Endodermal cell (in vitro differentiated cells): ENCODE measurements around the gene TPRG1L. TPM values are rescaled to one million over a fixed set of nuclear protein-coding genes. Genes with fewer than 3 reads are reported as not detected.
"Not testable (repeated sequence)": the region's sequence is repeated elsewhere in the genome, so short reads cannot be mapped to it uniquely, and the experiment has no call there.

Experiments used
- DNase-seq: peaks from one replicate; pipeline ENCODE4 v3.0.0-alpha.2; 2017
- H3K27ac ChIP-seq: 2 replicates; pipeline ENCODE4 v1.5.1; 2013; ENCODE audit warnings: mild to moderate bottlenecking, low read depth, low read length, moderate library complexity
- H3K27me3 ChIP-seq: 2 replicates; pipeline ENCODE4 v1.6.1; 2013; ENCODE audit warnings: mild to moderate bottlenecking, low read length, moderate library complexity; ENCODE audit not compliant: insufficient read depth, control insufficient read depth, poor library complexity, severe bottlenecking
- H3K36me3 ChIP-seq: 2 replicates; pipeline ENCODE4 v1.7.0; 2013; ENCODE audit warnings: mild to moderate bottlenecking, low read length, moderate library complexity; ENCODE audit not compliant: control insufficient read depth, insufficient read depth
- H3K4me1 ChIP-seq: one replicate; pipeline ENCODE4 v1.7.0; 2013; ENCODE audit warnings: low read length; ENCODE audit not compliant: control insufficient read depth, insufficient read depth
- H3K4me3 ChIP-seq: 2 replicates; pipeline ENCODE4 v1.5.1; 2013; ENCODE audit warnings: mild to moderate bottlenecking, low read length, moderate library complexity
- H3K9ac ChIP-seq: 2 replicates; pipeline ENCODE4 v1.6.1; 2013; ENCODE audit warnings: mild to moderate bottlenecking, low read length, moderate library complexity; ENCODE audit not compliant: poor library complexity, severe bottlenecking; ENCODE audit errors: extremely low read depth
- H3K9me3 ChIP-seq: 2 replicates; pipeline ENCODE4 v1.6.1; 2013; ENCODE audit warnings: mild to moderate bottlenecking, low read length, moderate library complexity; ENCODE audit not compliant: control insufficient read depth
- H3K27ac Mint-ChIP-seq: 2 replicates; pipeline ENCODE4 v1.8.0; 2020; ENCODE audit warnings: mixed read lengths
- H3K27me3 Mint-ChIP-seq: 2 replicates; pipeline ENCODE4 v1.8.0; 2021; ENCODE audit warnings: mild to moderate bottlenecking, mixed read lengths; ENCODE audit not compliant: insufficient read depth
- H3K36me3 Mint-ChIP-seq: 2 replicates; pipeline ENCODE4 v1.8.0; 2020; ENCODE audit warnings: low read depth, mixed read lengths
- H3K4me1 Mint-ChIP-seq: 2 replicates; pipeline ENCODE4 v1.8.0; 2020; ENCODE audit warnings: mixed read lengths
- H3K4me3 Mint-ChIP-seq: 2 replicates; pipeline ENCODE4 v1.8.0; 2020; ENCODE audit warnings: mild to moderate bottlenecking, moderate library complexity, mixed read lengths
- H3K9me3 Mint-ChIP-seq: 2 replicates; pipeline ENCODE4 v1.8.0; 2020; ENCODE audit warnings: mild to moderate bottlenecking, mixed read lengths
- WGBS, 2 experiments: methylation state at CpG; one replicate each; pipeline versions ENCODE4 v1.1.5 to v1.1.7; 2013; ENCODE audit warnings: missing lambda C conversion rate in 2 of 2, mixed read lengths in 1 of 2; ENCODE audit not compliant: insufficient coverage in 1 of 2, insufficient read length in 1 of 2; 5-methylcytosine and 5-hydroxymethylcytosine counted together
- total RNA-seq, 2 donors: library from RNA; stranded (reverse); fragmentation: NEBNext Ultra II Directional in 1 of 2; extraction: Animal tissue kit (Norgen Biotek cat#: 25700) in 1 of 2; gene quantifications; 2 replicates in 1 of 2; 3 replicates in 1 of 2; pipeline ENCODE4 v1.2.1, GENCODE V29; 2021
- TF ChIP-seq, protein P1 (sequence below): fragments of 200-600 bp; sonication (generic); conservative IDR thresholded peaks from 2 replicates; pipeline ENCODE4 v1.5.0; 2021; ENCODE audit warnings: antibody characterized with exemption, mild to moderate bottlenecking

Gene TPRG1L
- total RNA-seq, 2 donors from 2014 or later: 50.4 to 56.4 TPM

DNA sequence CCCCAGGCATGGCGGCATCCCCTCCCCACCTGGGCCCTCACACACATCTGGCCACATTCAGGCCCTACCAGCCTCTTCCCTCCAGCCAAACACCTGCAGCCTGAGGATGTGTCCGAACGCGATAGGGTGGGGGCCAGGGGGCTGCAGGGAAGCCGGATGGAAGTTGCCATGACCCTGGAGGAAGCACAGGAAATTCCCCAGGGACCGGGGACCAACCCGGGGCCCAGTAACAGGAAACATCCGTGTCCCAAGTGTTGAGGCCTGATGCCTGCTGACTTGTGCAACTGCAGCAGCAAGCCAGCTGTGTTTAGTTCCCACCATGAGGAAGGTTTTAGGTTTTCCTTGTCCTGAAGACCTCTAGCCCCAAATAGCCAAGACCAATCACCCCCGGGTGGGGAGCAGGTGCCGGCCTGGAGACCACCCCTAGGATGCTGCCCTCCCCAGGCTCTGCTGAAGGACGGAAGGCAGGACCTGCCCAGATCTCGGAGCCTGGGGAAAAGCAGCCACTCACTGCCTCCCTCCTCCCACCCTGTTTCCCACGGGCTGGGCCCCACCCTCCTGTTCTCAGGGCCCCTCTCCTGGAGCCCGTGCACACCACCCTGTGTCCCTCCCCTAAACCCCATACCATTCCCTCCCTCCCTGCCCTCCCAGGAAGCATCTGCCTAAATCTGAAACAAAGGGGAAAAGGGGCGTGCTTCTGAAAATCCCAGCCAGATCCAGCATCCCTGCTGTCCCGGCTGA is 43.3 kb upstream of the TPRG1L start:
- WGBS, 2 experiments: 89% methylated on average over 8 to 16 of the region's 16 CpGs
- H3K4me3 Mint-ChIP-seq: no peak overlapping the region

DNA sequence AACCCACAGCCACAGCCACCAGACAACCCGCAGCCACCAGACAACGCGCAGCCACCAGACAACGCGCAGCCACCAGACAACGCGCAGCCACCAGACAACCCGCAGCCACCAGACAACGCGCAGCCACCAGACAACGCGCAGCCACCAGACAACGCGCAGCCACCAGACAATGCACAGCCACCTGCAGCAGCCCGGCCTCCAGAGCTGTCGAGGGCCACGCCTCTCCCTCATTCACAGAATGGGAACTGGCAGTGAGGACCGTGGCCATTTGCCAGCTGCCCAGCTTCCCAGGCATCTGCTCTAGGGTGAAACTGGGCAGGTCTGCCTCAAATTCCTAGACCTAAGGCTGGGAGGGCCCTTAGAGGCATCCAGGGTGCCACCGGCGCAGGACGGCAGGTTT is 41.1 kb upstream of the TPRG1L start:
- not testable (repeated sequence) for H3K36me3 Mint-ChIP-seq, H3K9me3 ChIP-seq, H3K9ac ChIP-seq, H3K9me3 Mint-ChIP-seq, H3K27ac ChIP-seq, H3K4me1 ChIP-seq, H3K4me3 ChIP-seq, H3K4me3 Mint-ChIP-seq, DNase-seq, H3K4me1 Mint-ChIP-seq, H3K27ac Mint-ChIP-seq, H3K27me3 ChIP-seq, H3K27me3 Mint-ChIP-seq, H3K36me3 ChIP-seq
- WGBS, 2 experiments: 70 to 82% methylated on average over 4 to 20 of the region's 21 CpGs

More for the DNA sequence above, 43.3 kb upstream of the TPRG1L start:
- Histone ChIP-seq H3K27me3 (no peaks in the 10 kb centered on the region), H3K36me3 (no peaks in the 10 kb centered on the region), H3K4me1 (no peaks in the 10 kb centered on the region), H3K4me3 (no peak overlapping the region), H3K27ac (no peak overlapping the region), H3K9ac (no peak overlapping the region), H3K9me3 (no peaks in the 10 kb centered on the region)
- H3K4me1 Mint-ChIP-seq: no peaks in the 10 kb centered on the region
- TF ChIP-seq, protein P1, sequence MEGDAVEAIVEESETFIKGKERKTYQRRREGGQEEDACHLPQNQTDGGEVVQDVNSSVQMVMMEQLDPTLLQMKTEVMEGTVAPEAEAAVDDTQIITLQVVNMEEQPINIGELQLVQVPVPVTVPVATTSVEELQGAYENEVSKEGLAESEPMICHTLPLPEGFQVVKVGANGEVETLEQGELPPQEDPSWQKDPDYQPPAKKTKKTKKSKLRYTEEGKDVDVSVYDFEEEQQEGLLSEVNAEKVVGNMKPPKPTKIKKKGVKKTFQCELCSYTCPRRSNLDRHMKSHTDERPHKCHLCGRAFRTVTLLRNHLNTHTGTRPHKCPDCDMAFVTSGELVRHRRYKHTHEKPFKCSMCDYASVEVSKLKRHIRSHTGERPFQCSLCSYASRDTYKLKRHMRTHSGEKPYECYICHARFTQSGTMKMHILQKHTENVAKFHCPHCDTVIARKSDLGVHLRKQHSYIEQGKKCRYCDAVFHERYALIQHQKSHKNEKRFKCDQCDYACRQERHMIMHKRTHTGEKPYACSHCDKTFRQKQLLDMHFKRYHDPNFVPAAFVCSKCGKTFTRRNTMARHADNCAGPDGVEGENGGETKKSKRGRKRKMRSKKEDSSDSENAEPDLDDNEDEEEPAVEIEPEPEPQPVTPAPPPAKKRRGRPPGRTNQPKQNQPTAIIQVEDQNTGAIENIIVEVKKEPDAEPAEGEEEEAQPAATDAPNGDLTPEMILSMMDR: no peak
- H3K27me3 Mint-ChIP-seq: no peaks in the 10 kb centered on the region
- H3K27ac Mint-ChIP-seq: no peak overlapping the region
- H3K9me3 Mint-ChIP-seq: peaks cover 7% of the 10 kb centered on the region
- DNase-seq: no peak
- H3K36me3 Mint-ChIP-seq: peaks cover 9% of the 10 kb centered on the region

DNA sequence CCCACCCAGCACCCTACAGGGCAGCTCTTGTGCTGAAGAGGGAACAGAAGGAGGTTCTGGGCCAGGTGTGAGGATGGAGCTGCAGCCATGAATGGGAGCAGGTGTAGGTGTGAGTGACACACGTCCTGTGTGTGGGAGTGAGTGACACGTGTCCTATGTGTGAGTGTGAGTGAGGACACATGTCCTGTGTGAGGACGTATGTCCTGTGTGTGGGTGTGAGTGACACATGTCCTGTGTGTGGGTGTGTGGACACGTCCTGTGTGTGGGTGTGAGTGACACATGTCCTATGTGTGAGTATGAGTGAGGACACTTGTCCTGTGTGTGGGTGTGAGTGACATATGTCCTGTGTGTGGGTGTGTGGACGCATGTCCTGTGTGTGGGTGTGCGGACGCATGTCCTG is 39.9 kb upstream of the TPRG1L start:
- no peaks in the 10 kb centered on the region for H3K9me3 ChIP-seq
- WGBS, 2 experiments: 95 to 96% methylated on average over 5 to 7 of the region's 7 CpGs
- DNase-seq: no peak
- TF ChIP-seq, protein P1: no peak
- H3K36me3 ChIP-seq: no peaks in the 10 kb centered on the region
- H3K9me3 Mint-ChIP-seq: peaks cover 7% of the 10 kb centered on the region
- no peaks in the 10 kb centered on the region for H3K4me1 Mint-ChIP-seq
- H3K36me3 Mint-ChIP-seq: peaks cover 6% of the 10 kb centered on the region
- no peak overlapping the region for H3K27ac ChIP-seq
- H3K4me3 ChIP-seq: no peak overlapping the region
- no peak overlapping the region for H3K27ac Mint-ChIP-seq
- no peak overlapping the region for H3K4me3 Mint-ChIP-seq
- no peaks in the 10 kb centered on the region for H3K27me3 Mint-ChIP-seq
- H3K4me1 ChIP-seq: no peaks in the 10 kb centered on the region
- H3K9ac ChIP-seq: no peak overlapping the region
- no peaks in the 10 kb centered on the region for H3K27me3 ChIP-seq

DNA sequence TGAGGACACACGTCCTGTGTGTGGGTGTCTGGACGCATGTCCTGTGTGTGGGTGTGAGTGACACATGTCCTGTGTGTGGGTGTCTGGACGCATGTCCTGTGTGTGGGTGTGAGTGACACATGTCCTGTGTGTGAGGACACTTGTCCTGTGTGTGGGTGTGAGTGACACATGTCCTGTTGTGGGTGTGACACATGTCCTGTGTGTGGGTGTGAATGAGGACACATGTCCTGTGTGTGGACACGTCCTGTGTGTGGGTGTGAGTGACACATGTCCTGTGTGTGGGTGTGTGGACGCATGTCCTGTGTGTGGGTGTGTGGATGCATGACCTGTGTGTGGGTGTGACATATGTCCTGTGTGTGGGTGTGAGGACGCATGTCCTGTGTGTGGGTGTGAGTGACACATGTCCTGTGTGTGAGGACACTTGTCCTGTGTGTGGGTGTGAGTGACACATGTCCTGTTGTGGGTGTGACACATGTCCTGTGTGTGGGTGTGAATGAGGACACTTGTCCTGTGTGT is 39.4 kb upstream of the TPRG1L start:
- not testable (repeated sequence) for H3K36me3 Mint-ChIP-seq, H3K27ac Mint-ChIP-seq, H3K27me3 Mint-ChIP-seq, H3K27me3 ChIP-seq, H3K9ac ChIP-seq, H3K9me3 Mint-ChIP-seq, H3K4me1 Mint-ChIP-seq, H3K4me3 Mint-ChIP-seq, H3K4me1 ChIP-seq, DNase-seq, H3K9me3 ChIP-seq, H3K27ac ChIP-seq, H3K36me3 ChIP-seq, H3K4me3 ChIP-seq
- 74 to 100% methylated on average over 3 to 6 of the region's 6 CpGs for WGBS, 2 experiments
